ENCODE results near the gene RNF222. TPM values are rescaled to one million over a fixed set of nuclear protein-coding genes. Genes with fewer than 3 reads are reported as not detected.

The RNF222 gene
- total RNA-seq, 1 experiment from 2014 or later, result 0.09 TPM

- no peaks in the 10 kb centered on the region for H3K79me1 ChIP-seq (ENCODE audit: insufficient read depth, low read depth, low read length, poor library complexity, severe bottlenecking)
- H2BK12ac ChIP-seq (ENCODE audit: insufficient read length, low read depth, low read length), result no peak overlapping the region
- no peak overlapping the region for H2BK15ac ChIP-seq (ENCODE audit: low read depth, low read length)
- H2AFZ ChIP-seq (ENCODE audit: low read length), result peak overlapping the region; percentile 82
- H4K20me1 ChIP-seq (ENCODE audit: control insufficient read depth, insufficient read depth, insufficient read length), result no peaks in the 10 kb centered on the region
- no peaks in the 10 kb centered on the region for H3K9me3 Mint-ChIP-seq
- H3K4me3 Mint-ChIP-seq, result no peak overlapping the region
- H3K4me2 ChIP-seq (ENCODE audit: insufficient read depth, insufficient read length, low read length), result peak overlapping the region; percentile 10
- no peak overlapping the region for H3K9ac ChIP-seq (ENCODE audit: extremely low read depth, insufficient read length, low read length)
- H2BK5ac ChIP-seq (ENCODE audit: insufficient read length, low read length), result no peak overlapping the region
- no peaks in the 10 kb centered on the region for H3K23me2 ChIP-seq (ENCODE audit: insufficient read length, low read depth, low read length, poor library complexity, severe bottlenecking)
- H3K27ac Mint-ChIP-seq, result no peak overlapping the region; a peak in 1 of 7 replicates
- H3K4ac ChIP-seq (ENCODE audit: low read depth, low read length), result no peak overlapping the region
- H4K5ac ChIP-seq (ENCODE audit: insufficient read length, low read depth, low read length), result no peak overlapping the region
- peak; percentile 95 for DNase-seq
- H3K4me1 Mint-ChIP-seq, result peaks cover 14 to 15% of the 10 kb centered on the region in 2 experiments
- no peak overlapping the region for H4K8ac ChIP-seq (replicated peaks; ENCODE audit: insufficient read length, low read depth, low read length)
- peaks cover 2% of the 10 kb centered on the region; the same call in 1 of the 2 replicates for H3K27me3 Mint-ChIP-seq (ENCODE audit: low read depth)
- H3K18ac ChIP-seq (ENCODE audit: insufficient read length, low read depth, low read length), result no peak overlapping the region
- H3K79me2 ChIP-seq (ENCODE audit: insufficient read depth, low read length), result no peaks in the 10 kb centered on the region
- no peak overlapping the region for H4K91ac ChIP-seq (ENCODE audit: insufficient read length, low read depth, low read length)
- no peak overlapping the region for H3K14ac ChIP-seq (ENCODE audit: insufficient read depth, low read length)
- no peak overlapping the region for H2BK120ac ChIP-seq (ENCODE audit: low read depth, low read length, poor library complexity, severe bottlenecking)
- no peak overlapping the region for H3K23ac ChIP-seq (ENCODE audit: insufficient read length, low read depth, low read length)
- H3K9me3 ChIP-seq (ENCODE audit: control insufficient read depth, low read depth, low read length), result no peaks in the 10 kb centered on the region
- no peaks in the 10 kb centered on the region for H3K4me1 ChIP-seq (ENCODE audit: insufficient read depth, low read length)
- no peak overlapping the region for H2BK20ac ChIP-seq (ENCODE audit: low read depth, low read length, poor library complexity, severe bottlenecking)
- H2AK5ac ChIP-seq (ENCODE audit: insufficient read length, low read length), result no peak overlapping the region
- H3T11ph ChIP-seq (ENCODE audit: low read length), result no peak overlapping the region
- no peak overlapping the region for H3K27ac ChIP-seq (ENCODE audit: insufficient read length, low read depth, low read length)
- TF ChIP-seq, protein P1, sequence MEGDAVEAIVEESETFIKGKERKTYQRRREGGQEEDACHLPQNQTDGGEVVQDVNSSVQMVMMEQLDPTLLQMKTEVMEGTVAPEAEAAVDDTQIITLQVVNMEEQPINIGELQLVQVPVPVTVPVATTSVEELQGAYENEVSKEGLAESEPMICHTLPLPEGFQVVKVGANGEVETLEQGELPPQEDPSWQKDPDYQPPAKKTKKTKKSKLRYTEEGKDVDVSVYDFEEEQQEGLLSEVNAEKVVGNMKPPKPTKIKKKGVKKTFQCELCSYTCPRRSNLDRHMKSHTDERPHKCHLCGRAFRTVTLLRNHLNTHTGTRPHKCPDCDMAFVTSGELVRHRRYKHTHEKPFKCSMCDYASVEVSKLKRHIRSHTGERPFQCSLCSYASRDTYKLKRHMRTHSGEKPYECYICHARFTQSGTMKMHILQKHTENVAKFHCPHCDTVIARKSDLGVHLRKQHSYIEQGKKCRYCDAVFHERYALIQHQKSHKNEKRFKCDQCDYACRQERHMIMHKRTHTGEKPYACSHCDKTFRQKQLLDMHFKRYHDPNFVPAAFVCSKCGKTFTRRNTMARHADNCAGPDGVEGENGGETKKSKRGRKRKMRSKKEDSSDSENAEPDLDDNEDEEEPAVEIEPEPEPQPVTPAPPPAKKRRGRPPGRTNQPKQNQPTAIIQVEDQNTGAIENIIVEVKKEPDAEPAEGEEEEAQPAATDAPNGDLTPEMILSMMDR (conservative IDR thresholded peaks at IDR 0.05), result peak; percentile 95
- WGBS (ENCODE audit: extremely low coverage, insufficient read length, low lambda C conversion rate), result no CpG with 5 or more reads among the region's 19 CpGs
- H3K36me3 Mint-ChIP-seq (ENCODE audit: insufficient read depth in 1 of 3, low read depth in 3 of 3), result no peaks in the 10 kb centered on the region
- no peak overlapping the region for H3K56ac ChIP-seq (ENCODE audit: insufficient read length, low read depth, low read length)
- H3K27me3 ChIP-seq (ENCODE audit: insufficient read depth, low read length), result no peaks in the 10 kb centered on the region
These were observed 12.6 kb upstream of the RNF222 start for GRCh38 chr17:8409966-8410882.

Measured in H9 (cell line).